KBM-7 (cell line): Measurements from ENCODE around the gene SKI.

Experiments used
- DNase-seq: peaks from one replicate; pipeline ENCODE4 v3.0.0-alpha.2; 2015
- in situ Hi-C: fragments of 300-500 bp; cut with MboI; formaldehyde crosslinking; loops from 2 replicates; pipeline ENCODE4 v1.14.3; 2020; ENCODE audit warnings: low sequenced_read_pairs, low pct_unique_long_range_greater_than_20kb, mixed read lengths

The SKI gene

DNA sequence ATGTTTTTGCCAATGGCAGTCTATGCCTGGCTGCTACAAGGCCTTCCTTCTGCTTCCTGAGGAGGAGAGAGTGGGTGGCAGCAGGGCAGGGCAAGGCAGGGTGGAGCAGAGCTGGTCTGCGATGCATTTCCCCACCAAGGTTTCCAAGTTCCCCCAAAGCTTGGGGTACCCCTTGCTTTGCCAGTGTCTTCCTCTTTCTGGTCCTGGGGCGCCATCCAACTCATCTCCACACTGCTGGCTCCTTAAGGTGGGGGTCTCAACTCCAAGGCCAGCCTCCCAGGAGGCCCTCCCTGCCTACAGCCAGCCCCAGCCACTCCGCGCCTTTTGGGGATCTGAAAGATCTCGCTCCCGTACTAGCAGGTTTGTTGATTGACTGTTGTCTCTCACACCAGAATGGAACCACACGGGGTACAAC is 3.9 kb upstream of the SKI start:
- in situ Hi-C loops = no loop called here
- DNase-seq = no peak

DNA sequence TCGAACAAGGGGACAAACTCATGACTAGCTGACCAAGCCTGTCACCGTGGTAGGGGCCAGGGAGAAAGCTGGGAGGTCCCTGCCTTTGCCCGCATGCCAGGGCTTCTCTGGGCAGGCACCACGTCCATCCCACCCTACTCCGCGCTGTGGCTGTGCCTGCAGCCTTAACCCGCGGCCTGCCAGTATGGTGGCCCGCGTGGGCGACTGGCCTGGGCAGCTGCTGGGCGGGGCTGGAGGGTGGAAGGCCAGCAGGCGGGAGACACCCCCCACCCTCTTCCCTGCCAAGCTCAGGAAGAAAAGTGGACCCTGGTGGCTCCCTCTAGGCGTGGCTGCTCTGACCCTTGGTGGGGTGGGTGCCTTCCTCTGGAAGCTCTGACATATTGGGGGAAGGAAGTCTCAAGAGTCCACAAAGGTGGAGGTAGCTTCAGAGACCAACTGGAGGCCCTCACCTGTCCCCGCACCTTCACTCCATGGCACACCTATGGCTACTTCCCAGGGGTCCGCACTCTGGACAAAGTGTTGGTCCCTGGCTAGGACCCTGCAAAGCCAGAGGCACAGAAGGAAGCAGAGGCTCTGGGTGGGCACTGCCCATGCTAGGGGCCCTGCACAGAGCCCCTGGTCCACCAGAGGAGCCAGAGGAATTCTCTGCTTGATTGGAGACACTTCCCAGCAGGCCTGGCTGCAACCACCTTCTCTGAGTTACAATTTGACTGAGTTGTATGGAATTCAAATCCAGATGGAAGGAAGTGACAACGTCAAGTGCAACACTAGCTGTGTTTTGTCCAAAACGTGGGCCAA is 3.3 kb upstream of the SKI start:
- in situ Hi-C loops = no loop called here
- DNase-seq = no peak

DNA sequence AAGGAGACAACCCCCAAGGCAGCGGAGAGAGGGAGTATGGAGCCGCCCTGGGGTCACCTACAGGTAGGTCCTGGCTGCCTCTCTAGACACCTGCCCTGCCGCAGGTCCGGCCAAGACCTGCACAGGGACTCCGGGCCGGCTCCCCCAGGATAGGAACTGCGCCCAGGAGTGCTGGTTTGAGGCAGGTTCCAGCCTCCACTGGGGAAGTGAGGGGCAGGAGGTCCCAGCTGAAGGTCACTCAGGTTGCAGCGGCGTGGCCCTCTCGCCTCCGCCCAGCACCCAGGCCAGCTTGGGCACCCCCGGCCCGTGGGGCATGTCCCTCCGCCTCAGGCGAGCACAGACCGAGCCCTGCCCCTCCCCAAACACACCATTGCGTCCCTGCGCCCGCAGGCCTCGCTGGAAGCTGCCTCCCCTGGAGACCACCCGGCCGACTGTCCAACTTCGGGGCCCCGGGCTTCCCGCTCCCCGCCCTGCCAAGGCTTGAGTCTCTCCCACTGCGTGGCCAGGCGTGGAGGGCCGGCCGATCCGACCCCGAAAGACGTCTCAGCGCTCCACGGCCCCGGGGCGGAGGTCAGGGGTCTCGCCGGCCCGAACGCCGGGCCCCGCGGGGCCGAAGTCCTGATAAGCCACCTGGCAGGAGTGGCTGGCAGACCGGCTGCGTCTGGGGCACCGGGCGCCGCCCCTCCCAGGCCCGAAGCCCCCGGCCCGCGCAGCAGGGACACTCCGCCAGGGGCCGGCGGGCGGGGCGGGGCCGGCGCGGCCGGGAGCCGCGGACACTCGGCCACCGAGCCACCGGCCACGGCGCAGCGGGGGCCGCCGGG is 1.4 kb upstream of the SKI start:
- in situ Hi-C loops = no loop called here

DNA sequence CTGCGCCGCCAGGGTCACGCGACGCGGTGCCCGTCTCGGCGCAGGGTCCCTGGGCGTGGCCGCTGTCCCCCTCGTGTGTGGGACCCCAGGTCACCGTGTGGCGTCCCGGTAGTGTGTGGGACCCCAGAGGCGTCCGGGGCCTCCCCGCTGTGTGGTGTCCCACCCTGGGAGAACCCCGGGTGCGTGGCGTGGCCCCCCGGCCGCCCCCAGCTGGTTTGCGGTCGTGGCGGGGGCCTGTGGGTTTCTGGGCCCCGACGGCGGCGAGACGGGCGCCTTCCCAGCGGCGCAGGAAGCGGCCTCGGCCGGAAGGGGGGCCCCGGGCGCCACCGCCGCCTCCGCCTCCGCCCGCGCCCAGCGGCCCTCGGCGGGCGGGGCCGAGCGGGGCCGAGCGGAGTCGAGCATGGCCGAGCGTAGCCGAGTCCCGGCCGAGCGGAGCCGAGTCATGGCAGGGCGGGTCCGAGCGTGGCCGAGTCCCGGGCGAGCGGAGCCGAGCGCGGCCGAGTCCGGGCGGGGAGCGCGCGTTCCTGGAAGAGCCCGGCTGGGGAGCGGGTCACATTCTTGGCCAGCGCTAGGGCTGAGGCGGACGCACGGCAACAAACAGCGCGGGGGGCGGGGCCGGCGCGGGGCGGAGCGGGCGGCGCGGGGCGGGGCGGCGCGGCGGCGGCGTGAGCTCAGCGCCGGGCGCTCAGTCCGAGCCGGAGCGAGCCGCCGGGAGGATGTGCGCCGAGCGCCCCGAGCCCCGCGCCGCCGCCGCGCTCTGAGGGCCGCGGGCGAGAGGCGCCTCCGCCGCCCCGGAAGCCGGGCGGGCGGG is 568 bp upstream of the SKI start:
- peak; percentile 97 for DNase-seq
- in situ Hi-C loops = no loop called here

More for the DNA sequence above, 1.4 kb upstream of the SKI start:
- no peak for DNase-seq

DNA sequence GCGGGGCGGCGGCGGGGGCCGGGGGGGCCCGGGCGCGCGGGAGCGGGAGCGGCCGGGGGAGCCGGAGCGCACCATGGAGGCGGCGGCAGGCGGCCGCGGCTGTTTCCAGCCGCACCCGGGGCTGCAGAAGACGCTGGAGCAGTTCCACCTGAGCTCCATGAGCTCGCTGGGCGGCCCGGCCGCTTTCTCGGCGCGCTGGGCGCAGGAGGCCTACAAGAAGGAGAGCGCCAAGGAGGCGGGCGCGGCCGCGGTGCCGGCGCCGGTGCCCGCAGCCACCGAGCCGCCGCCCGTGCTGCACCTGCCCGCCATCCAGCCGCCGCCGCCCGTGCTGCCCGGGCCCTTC is 546 bp downstream of the SKI start:
- DNase-seq = no peak
- in situ Hi-C loops = no loop called here

DNA sequence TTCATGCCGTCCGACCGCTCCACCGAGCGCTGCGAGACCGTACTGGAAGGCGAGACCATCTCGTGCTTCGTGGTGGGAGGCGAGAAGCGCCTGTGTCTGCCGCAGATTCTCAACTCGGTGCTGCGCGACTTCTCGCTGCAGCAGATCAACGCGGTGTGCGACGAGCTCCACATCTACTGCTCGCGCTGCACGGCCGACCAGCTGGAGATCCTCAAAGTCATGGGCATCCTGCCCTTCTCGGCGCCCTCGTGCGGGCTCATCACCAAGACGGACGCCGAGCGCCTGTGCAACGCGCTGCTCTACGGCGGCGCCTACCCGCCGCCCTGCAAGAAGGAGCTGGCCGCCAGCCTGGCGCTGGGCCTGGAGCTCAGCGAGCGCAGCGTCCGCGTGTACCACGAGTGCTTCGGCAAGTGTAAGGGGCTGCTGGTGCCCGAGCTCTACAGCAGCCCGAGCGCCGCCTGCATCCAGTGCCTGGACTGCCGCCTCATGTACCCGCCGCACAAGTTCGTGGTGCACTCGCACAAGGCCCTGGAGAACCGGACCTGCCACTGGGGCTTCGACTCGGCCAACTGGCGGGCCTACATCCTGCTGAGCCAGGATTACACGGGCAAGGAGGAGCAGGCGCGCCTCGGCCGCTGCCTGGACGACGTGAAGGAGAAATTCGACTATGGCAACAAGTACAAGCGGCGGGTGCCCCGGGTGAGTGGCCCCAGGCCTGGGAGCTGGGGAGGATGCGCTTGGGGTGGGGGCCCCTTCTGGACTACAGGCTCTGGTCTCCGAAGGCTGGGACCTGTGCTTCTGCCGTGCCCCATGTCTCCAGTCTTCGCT is 1.1 kb downstream of the SKI start:
- in situ Hi-C loops = no loop called here
- peak; percentile 59 for DNase-seq

DNA sequence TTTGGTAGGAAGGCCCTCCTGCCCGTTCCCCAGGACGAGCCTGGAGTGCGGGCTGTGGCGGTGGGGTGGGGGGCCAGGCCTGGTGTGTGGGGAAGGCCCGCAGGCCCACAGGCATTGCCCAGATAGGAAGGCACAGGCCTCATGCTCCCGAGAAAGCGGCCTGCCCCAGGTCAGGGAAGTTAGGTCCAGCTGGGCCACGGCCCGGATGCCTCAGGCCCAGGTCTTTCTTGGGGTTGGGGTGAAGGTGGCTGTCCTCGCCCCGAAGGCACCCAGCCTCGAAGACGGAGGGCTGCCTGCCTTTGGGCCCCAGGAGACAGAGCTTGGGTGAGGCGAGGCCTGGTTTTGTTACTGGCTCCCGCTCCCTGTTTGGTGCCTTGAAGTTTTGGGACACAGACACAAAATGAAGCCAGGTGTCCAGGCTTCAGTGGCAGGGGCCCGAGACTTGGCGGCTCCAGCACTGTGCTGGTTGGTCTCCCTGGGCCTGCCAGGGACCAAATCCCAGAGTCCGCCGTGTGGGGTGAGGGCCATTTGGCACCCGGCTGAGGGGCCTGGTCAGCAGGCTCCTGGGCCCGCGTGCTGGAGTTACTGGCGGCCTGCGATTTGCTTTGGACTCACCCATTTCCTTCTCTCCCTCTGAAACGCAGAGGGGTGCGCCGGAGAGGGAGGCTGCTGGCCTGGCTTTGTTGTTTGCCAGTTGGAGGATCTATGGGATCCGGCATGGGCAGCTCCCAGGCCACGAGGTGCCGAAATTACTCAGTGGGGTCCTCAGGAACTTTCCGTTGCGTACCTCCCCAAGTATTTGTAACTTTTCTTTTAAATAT is 2.0 kb downstream of the SKI start:
- in situ Hi-C loops = no loop called here

DNA sequence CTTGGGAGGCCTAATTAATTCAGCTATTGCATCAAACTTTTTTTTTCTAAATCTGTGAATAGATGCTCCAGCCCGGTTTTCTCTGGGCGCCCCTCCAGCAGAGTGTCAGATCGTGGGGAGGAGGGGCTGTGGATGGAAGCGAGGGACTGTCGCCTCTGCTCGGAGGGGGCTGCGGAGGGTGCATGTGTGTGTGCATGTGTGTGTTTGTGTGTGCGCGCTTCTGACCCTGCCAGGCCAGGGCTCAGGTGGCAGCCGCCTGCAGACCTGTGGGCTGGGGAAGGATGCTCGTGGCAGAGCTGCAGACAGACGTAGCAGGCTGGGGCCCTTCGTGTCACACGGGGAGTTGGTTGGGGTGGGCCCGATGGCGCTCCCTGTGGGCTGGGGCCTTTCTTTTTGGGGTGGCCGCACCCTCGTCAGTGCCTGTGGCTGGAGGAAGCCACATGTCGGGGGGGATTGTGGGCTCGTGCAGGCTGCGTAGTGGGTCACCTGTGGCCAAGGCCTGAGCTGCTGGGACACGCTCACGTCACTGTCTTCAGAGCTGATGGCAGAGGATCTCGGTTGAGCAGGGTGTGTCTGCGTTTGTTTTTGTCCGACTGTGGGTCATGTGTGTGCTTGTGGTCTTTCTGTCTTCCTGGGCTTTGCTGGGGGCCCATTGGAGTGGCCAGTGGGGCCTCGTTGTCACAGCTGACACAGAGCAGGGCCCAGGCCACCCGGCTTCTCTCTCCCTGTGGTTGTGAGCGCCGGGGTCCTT is 2.8 kb downstream of the SKI start:
- in situ Hi-C loops = no loop called here
- DNase-seq = peak; percentile 21

More for the DNA sequence above, 2.0 kb downstream of the SKI start:
- peak; percentile 25 for DNase-seq

DNA sequence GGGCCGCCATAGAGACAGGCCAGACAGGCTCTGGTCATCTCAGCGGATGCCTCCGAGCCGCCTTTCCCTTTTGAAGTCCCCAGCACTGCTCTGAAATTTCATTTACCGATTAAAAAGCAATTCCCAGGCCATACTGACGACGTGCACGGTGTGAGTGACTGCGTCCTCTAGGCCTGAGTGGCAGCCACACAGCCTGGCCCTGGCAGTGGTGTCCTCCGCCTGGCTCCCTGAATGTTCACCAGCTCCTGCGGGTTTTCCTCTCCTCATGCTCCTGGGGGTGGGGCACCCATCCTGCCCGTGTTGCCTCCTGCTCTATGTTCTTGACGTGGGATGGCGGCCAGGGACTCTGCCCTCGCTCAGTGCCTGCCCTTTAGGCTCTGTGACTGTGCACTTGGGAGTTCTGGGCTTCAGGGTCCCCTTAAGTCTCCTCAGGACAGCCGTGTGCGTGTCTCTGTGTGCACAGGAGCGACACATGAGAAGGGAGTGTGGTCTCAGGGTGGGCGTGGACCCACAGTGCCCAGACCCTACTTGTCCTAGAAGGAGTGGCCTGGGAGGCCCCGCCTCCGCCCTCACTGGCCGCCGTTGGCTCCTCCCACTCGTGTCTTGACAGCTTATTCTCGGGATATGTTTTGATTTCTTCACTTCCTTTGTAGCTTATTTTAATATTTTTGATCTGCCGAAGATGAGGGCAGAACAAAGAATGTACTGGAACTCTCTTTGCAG is 3.6 kb downstream of the SKI start:
- peak; percentile 52 for DNase-seq
- in situ Hi-C loops = no loop called here

DNA sequence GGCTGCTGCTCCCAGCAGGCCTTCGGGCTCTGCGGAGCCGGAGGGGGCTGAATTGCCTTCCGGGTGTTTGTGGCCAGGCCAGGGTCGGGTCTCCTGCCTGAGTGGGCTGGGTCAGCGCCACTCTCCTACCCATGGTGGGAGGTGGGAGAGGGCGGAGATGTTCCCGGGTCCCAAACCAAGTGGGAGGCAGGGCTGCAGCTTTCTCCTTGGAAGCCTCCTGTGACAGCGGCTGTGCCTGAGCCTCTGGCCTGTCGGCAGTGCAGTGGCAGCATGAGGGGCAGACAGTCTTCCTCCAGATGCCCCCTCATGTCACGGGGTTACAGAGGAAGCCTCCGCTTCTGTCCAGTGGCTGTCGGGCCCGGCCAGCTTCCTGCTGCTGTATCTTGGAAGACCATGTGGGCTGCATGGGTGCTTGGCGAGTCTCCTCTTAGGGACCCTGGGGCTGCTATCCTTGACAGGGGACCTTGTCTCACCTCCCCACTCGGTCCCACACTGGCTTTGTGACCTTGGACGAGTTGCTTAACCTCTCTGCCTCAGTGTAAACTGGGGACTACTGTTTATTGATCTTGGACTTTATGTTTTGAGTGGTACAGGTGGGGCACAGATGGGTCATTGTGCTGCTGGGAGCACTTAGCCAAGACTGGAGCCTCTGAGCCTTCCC is 4.3 kb downstream of the SKI start:
- no peak for DNase-seq
- in situ Hi-C loops = no loop called here

DNA sequence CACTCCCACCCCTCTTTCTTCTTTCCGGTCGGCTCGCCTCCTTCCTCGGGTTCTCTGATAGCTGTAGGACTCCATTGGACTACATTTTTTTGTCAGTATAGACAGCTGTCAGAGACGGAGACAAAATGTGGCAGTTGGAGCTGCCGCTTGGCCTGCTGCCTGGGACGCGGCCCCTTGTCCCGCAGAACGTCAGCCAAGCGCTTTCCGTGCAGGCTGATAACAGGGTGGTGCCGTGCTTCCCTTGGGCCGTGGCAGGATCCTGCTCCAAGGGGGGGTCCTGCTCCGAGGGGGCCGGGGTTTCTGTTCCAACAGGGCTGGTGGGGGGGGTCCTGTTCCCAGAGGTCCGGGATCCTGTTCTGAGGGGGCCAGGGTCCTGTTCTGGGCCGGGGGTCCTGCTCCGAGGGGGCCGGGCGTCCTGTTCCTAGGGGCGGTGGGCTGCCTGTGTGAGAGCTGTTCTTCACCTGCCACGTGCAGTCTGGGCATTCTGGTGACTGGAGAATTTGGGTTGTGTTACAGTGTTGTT is 4.9 kb downstream of the SKI start:
- in situ Hi-C loops = no loop called here

DNA sequence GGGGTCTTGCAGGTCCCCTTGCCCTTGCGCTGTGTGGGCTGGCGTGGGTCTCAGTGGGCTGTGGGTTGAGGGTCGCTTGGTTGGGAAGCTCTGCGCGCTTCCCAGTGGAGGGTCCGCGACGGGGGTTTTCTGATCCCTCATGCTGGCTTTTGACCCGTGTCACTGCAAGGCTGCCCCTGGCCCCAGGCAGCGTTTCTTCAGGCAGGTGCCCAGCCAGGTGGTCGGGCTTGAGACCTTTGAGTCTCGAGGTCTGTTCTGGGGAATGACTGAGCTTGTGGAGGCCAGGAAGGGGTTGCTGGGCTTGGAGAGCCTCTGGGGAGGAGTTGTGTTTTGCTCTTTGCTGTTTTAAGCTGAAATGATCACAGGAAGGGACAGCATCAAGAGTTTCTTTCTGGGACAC is 5.3 kb downstream of the SKI start:
- DNase-seq = no peak
- in situ Hi-C loops = no loop called here

More for the DNA sequence above, 4.9 kb downstream of the SKI start:
- DNase-seq = no peak

DNA sequence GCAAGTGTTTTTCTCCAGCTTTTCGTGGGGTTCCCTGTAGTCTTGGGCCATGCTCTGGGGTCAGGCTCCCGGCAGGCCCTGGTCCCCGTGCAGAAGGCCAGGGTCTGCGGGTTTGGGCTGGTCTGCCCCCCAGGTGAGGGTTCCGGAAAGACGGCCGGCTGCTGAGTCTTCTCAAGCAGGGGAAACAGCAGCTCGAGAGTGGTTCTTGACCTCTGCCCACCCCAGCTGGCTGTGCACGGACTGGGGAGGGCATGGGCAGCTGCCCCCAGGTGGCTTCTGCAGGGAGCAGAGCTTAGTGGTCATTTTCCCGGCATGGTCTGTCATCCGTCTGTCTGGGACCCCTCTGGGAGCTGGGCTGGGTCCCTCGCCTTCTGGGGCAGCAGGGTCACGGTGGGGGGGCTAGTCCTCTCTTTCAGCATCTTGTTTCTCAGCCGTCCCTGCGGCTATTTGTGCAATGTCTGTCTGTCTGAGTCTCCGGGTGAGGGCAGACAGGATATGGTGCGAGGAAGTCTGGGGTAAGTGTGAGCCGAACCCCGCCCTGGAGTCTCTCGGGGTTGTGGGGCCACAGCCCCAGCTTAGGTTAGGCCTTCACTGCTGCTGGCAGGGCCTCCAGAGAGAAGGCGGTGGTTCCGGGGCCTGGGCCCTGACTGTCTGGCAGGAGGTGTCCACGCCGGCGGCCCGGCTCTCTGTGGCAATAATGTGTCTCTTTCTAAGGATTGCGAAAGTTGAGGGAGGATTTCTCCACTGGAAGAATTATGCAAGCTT is 6.1 kb downstream of the SKI start:
- DNase-seq = peak; percentile 78
- in situ Hi-C loops = no loop called here

DNA sequence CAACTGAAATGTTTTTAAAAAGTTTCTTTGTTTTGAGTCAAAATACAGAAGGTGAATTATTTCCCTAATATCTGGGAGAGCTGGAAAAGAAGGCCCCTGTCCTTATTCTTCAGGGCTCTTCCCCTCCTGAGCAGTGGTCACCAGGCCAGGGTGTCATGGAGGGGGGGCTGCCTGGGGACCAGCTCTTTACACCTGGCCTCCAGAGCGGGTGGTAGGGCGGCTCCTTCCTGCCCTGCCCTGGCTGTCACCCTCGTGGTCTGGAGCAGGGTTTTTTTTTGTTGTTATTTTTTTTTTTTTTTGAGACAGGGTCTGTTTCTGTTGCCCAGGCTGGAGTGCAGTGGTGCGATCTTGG is 6.6 kb downstream of the SKI start:
- no peak for DNase-seq
- in situ Hi-C loops = no loop called here

DNA sequence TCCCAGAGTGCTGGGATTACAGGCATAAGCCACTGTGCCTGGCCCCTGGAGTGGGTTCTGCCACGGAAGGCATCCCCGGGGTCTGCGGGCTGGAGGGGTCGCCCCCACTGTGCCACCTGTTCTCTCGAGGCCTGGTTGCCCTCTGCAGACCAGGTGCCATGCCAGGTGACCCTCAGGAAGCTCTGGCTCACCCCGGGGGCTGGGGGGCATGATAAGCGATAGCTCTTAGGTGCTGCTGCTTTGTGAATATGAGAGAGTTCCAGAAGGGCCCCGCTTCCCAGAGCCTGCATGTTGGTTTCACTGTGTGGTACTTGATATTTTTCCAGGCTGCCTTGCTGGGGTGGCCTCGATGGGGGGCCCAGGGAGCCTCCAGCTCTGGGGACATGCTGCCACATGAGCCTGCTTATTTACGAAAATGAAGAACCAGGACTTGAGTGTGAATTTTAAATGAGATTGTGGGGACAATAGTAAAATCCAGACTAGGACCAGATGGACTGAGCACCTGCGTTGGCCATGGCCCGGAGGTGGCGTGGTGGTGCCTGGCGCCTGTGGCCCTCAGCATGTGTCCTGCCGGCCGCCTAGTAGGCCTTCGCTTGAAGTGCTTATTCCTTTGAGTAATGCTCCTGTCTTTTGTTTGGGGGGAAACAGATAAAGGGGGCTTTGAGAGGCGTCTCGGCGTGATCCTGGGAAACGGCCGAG is 7.3 kb downstream of the SKI start:
- in situ Hi-C loops = no loop called here
- DNase-seq = no peak
